HepG2 (cell line): Measurements from ENCODE around the gene CBX2. TPM values are rescaled to one million over a fixed set of nuclear protein-coding genes. Genes with fewer than 3 reads are reported as not detected.

Source experiments
- FOXP1 ChIP-seq, 2 experiments: fragments of 450-650 bp in 1 of 2; IDR thresholded peaks; 2 replicates each; pipeline ENCODE4 v1.6.1; 2017 to 2018; ENCODE audit warnings: antibody characterized with exemption in 1 of 2
- HNF4A ChIP-seq: sonication (generic); formaldehyde crosslinking; IDR thresholded peaks from 2 replicates; pipeline ENCODE4 v1.4.0; 2020; ENCODE audit warnings: missing genetic modification reagents
- ISX ChIP-seq: sonication (generic); formaldehyde crosslinking; conservative IDR thresholded peaks from 2 replicates; pipeline ENCODE4 v1.5.0; 2020; ENCODE audit warnings: missing genetic modification reagents
- KDM5B ChIP-seq: sonication (generic); formaldehyde crosslinking; IDR thresholded peaks from 2 replicates; pipeline ENCODE4 v1.4.0; 2020; ENCODE audit warnings: missing genetic modification reagents, mild to moderate bottlenecking, borderline replicate concordance
- NFATC3 ChIP-seq: sonication (generic); formaldehyde crosslinking; IDR thresholded peaks from 2 replicates; pipeline ENCODE4 v1.5.1; 2020; ENCODE audit warnings: mild to moderate bottlenecking, missing genetic modification reagents
- RXRB ChIP-seq: IDR thresholded peaks from 2 replicates; pipeline ENCODE4 v1.6.1; 2016; ENCODE audit warnings: borderline replicate concordance, missing genetic modification reagents, missing compliant biosample characterization
- SMAD9 ChIP-seq: sonication (generic); formaldehyde crosslinking; IDR thresholded peaks from 2 replicates; pipeline ENCODE4 v1.5.1; 2020; ENCODE audit warnings: mild to moderate bottlenecking, missing genetic modification reagents
- TBP ChIP-seq: sonication (generic); formaldehyde crosslinking; IDR thresholded peaks from 2 replicates; pipeline ENCODE4 v1.5.0; 2020; ENCODE audit warnings: missing genetic modification reagents
- YEATS4 ChIP-seq: sonication (generic); formaldehyde crosslinking; IDR thresholded peaks from 2 replicates; pipeline ENCODE4 v1.4.0; 2020; ENCODE audit warnings: missing genetic modification reagents, borderline replicate concordance
- polyA plus RNA-seq, 8 experiments: library from polyadenylated mRNA; depleted of rRNA in 3 of 8; stranded (reverse) in 7 of 8; unstranded in 1 of 8; fragments of >200 nt; fragmentation: Illumina TruSeq in 4 of 8; extraction: Trizol in 4 of 8; gene quantifications; 2 replicates each; pipeline versions ENCODE4 v1.2.1 to v1.2.3, GENCODE V29; 2011 to 2016; ENCODE audit warnings: low read depth in 4 of 8, missing spikeins in 1 of 8, mixed read lengths in 1 of 8; ENCODE audit not compliant: insufficient read depth in 1 of 8
- total RNA-seq, 5 experiments: library from RNA; depleted of rRNA; stranded (reverse); fragments of >200 nt; fragmentation: Illumina TruSeq; extraction: Trizol; gene quantifications; 2 replicates each; pipeline ENCODE4 v1.2.3, GENCODE V29; 2016; ENCODE audit warnings: low read depth in 1 of 5
- TF ChIP-seq, protein P1 (sequence below): sonication (generic); formaldehyde crosslinking; IDR thresholded peaks from 2 replicates; pipeline ENCODE4 v1.9.0; 2021; ENCODE audit warnings: missing genetic modification reagents, borderline replicate concordance
- TF ChIP-seq, protein P2 (sequence below): sonication (generic); formaldehyde crosslinking; IDR thresholded peaks from 2 replicates; pipeline ENCODE4 v1.8.1; 2023; ENCODE audit warnings: mild to moderate bottlenecking, missing genetic modification reagents, borderline replicate concordance
- TF ChIP-seq, protein P3 (sequence below): sonication (generic); formaldehyde crosslinking; IDR thresholded peaks from 2 replicates; pipeline ENCODE4 v1.4.0; 2020; ENCODE audit warnings: mild to moderate bottlenecking, missing genetic modification reagents
- TF ChIP-seq, protein P4 (sequence below): sonication (generic); formaldehyde crosslinking; IDR thresholded peaks from 2 replicates; pipeline ENCODE4 v1.4.0; 2020; ENCODE audit warnings: missing genetic modification reagents
- TF ChIP-seq, protein P5 (sequence below): IDR thresholded peaks from 2 replicates; pipeline ENCODE4 v1.6.1; 2016; ENCODE audit warnings: missing biosample characterization, missing genetic modification reagents, low read depth
- TF ChIP-seq, protein P6 (sequence below): sonication (generic); formaldehyde crosslinking; IDR thresholded peaks from 2 replicates; pipeline ENCODE4 v1.5.0; 2020; ENCODE audit warnings: missing genetic modification reagents

The CBX2 gene
- total and polyA plus RNA-seq, 2 of the 13 experiments (the other 11 are each of a cell fraction or from before 2014, with no cell fraction given) = 14.5 to 31.1 TPM

DNA sequence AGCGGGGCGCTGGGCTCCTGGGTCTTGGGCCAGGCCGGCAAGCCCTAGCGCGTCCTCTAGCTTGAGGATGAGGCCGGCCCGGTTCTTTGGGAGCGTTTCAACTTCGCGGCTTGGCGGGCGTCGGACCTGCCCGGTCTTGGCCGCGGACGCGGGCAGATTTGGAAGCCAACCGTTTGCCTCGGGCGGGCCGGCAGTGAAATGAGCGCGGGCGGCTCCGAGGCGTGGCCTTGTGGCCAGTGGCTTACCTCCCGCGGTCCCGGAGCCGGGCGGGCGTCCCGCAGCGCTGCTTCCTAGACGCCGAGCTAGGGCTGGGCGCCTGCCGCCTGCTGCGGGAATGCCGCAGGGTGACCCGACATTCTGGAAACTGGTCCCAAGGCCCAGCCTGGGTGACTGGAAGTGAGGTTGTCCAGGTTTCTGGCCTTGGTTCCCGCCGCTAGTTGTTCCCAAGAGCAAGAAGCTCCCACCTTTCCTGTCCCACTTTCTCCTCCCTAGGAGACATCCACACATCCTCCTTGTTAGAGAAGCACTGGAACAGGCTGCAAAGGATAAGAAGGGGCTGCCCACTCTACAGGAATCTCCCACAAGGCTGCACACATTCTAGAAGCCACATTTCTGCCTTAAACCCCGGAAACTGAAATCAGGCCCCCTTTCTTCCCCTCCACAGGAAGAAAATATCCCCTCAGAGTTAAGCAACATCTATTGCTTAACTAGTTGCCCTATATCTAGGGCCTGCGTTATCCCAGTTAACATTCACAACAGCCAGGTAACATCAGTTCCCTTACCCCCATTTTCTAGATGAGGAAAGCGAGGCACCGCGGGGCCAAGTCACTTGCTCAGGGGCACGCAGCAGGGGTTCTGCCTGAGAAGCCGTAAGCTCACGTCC lies 23.4 kb downstream of the CBX2 start (continued):
- TF ChIP-seq, protein P1, sequence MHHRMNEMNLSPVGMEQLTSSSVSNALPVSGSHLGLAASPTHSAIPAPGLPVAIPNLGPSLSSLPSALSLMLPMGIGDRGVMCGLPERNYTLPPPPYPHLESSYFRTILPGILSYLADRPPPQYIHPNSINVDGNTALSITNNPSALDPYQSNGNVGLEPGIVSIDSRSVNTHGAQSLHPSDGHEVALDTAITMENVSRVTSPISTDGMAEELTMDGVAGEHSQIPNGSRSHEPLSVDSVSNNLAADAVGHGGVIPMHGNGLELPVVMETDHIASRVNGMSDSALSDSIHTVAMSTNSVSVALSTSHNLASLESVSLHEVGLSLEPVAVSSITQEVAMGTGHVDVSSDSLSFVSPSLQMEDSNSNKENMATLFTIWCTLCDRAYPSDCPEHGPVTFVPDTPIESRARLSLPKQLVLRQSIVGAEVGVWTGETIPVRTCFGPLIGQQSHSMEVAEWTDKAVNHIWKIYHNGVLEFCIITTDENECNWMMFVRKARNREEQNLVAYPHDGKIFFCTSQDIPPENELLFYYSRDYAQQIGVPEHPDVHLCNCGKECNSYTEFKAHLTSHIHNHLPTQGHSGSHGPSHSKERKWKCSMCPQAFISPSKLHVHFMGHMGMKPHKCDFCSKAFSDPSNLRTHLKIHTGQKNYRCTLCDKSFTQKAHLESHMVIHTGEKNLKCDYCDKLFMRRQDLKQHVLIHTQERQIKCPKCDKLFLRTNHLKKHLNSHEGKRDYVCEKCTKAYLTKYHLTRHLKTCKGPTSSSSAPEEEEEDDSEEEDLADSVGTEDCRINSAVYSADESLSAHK = no peak
- TF ChIP-seq NFATC3 (0 out of 2 replicates have a peak, but pooled peaks have one; percentile 62), SMAD9 (CRISPR knock-in tag) (no peak), KDM5B (CRISPR knock-in tag) (peak; percentile 85), YEATS4 (CRISPR knock-in tag) (peak; percentile 71; the same call in 1 of the 2 replicates), RXRB (CRISPR knock-in tag) (0 out of 2 replicates have a peak, but pooled peaks have one; percentile 9), ISX (CRISPR knock-in tag) (no peak), FOXP1 (IDR thresholded peaks at IDR 0.05) (no peak), FOXP1 (CRISPR knock-in tag; IDR thresholded peaks at IDR 0.05) (no peak), HNF4A (CRISPR knock-in tag) (0 out of 2 replicates have a peak, but pooled peaks have one; percentile 8), TBP (CRISPR knock-in tag) (no peak)
- TF ChIP-seq, protein P2, sequence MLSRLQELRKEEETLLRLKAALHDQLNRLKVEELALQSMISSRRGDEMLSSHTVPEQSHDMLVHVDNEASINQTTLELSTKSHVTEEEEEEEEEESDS (CRISPR knock-in tag) = no peak
- TF ChIP-seq, protein P3, sequence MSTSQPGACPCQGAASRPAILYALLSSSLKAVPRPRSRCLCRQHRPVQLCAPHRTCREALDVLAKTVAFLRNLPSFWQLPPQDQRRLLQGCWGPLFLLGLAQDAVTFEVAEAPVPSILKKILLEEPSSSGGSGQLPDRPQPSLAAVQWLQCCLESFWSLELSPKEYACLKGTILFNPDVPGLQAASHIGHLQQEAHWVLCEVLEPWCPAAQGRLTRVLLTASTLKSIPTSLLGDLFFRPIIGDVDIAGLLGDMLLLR (CRISPR knock-in tag) = 0 out of 2 replicates have a peak, but pooled peaks have one; percentile 83
- TF ChIP-seq, protein P4, sequence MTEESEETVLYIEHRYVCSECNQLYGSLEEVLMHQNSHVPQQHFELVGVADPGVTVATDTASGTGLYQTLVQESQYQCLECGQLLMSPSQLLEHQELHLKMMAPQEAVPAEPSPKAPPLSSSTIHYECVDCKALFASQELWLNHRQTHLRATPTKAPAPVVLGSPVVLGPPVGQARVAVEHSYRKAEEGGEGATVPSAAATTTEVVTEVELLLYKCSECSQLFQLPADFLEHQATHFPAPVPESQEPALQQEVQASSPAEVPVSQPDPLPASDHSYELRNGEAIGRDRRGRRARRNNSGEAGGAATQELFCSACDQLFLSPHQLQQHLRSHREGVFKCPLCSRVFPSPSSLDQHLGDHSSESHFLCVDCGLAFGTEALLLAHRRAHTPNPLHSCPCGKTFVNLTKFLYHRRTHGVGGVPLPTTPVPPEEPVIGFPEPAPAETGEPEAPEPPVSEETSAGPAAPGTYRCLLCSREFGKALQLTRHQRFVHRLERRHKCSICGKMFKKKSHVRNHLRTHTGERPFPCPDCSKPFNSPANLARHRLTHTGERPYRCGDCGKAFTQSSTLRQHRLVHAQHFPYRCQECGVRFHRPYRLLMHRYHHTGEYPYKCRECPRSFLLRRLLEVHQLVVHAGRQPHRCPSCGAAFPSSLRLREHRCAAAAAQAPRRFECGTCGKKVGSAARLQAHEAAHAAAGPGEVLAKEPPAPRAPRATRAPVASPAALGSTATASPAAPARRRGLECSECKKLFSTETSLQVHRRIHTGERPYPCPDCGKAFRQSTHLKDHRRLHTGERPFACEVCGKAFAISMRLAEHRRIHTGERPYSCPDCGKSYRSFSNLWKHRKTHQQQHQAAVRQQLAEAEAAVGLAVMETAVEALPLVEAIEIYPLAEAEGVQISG = peak; percentile 66
- TF ChIP-seq, protein P5, sequence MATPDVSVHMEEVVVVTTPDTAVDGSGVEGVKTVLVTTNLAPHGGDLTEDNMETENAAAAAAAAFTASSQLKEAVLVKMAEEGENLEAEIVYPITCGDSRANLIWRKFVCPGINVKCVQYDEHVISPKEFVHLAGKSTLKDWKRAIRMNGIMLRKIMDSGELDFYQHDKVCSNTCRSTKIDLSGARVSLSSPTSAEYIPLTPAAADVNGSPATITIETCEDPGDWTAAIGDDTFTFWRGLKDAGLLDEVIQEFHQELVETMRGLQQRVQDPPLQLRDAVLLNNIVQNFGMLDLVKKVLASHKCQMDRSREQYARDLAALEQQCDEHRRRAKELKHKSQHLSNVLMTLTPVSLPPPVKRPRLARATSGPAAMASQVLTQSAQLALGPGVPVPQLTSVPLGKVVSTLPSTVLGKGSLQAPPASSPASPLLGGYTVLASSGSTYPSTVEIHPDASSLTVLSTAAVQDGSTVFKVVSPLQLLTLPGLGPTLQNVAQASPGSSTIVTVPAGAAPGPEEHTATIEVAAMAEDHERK (CRISPR knock-in tag) = no peak
- TF ChIP-seq, protein P6, sequence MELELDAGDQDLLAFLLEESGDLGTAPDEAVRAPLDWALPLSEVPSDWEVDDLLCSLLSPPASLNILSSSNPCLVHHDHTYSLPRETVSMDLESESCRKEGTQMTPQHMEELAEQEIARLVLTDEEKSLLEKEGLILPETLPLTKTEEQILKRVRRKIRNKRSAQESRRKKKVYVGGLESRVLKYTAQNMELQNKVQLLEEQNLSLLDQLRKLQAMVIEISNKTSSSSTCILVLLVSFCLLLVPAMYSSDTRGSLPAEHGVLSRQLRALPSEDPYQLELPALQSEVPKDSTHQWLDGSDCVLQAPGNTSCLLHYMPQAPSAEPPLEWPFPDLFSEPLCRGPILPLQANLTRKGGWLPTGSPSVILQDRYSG = no peak
